ENCODE measurements around the gene NOS1. TPM values are rescaled to one million over a fixed set of nuclear protein-coding genes. Genes with fewer than 3 reads are reported as not detected.

Gene NOS1
- total RNA-seq, 1 experiment from 2014 or later: not detected

DNA sequence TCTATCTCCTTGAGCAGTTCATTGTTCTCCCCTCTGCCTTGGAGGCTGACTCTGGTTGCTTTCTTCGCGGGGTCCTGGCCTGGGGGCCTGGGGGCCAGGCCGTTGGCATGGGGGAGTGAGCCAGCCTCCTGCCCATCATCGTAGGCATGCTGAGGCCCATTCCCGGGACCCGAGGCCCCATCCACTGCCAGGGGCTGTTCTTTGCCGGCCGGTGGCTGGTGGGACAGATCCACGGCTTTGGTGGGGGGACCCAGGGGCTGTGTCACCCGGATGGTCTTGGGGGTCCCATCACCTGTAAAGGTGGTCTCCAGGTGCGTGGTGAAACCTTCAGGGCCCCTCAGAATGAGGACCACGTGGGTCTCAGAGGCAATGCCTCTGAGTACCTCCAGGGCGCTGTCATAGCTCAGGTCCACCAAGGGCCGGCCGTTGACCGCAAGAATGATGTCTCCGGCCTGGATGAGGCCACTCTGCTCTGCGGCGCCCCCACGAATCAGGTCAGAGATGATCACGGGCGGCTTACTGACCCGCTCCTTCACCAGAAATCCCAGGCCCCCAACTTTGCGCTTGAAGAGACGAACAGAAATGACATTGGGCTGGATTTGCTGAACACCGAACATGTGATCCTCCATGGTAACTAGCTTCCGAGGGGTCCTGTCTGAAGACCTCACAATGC lies 30.8 kb downstream of the NOS1 start:
- DNase-seq (ENCODE audit: low spot score): no peak

DNA sequence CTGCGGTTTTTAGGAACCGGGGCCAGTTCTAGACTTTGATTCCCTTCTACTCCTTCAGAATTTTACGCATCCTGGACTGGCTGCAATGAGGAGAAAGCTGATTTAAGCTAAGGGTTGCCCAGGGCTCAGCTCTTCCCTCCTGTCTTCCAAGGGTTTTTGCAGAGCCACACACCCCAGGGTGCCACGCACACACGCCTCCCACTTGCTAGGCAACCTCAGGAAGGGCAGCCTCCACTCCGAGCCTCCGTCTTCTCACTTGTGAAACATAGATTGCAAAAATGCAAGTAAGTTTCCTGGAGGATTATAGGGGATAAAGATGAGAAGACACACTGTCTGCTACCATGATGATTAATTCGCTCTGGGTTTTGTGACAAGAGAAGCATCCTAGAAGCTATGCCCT lies 31.7 kb downstream of the NOS1 start:
- DNase-seq (ENCODE audit: low spot score): no peak

DNA sequence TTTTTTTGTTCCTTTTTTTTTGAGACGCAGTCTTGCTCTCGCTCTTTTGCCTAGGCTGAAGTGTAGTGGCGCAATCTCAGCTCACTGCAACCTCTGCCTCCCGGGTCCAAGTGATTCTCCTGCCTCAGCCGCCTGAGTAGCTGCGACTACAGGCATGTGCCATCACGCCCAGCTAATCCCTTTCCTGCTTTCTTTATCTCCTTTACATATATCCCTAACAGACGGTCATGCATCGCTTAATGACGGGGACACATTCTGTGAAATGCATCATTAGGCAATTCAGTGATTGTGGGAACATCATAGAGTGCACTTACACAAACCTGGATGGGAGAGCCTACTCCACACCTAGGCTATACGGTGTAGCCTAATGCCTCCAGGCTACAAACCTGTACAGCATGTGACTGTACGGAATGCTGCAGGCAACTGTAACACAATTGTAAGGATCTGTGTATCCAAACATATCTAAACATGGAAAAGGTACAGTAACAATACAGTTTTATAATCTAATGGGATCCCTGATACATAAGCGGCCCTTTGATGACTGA lies 32.8 kb downstream of the NOS1 start:
- DNase-seq (ENCODE audit: low spot score): no peak

DNA sequence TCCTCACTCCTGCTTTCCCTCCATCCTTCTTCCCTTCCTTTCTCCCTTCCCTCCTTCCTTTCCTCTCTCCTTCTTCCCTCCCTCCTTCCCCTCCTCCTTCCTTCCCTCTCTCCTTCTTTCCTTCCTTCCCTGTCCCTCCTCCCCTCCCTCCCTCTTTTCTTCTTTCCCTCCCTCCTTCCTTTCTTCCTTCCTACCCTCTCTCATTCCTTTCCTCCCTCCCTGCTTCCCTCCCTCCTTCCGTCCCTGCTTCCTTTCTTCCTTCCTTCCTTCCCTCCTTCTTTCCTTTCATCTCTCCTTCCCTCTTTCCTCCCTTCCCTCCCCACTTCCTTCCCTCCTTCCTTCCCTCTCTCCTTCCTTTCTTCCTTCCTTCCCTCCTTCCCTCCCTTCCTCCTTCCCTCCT lies 39.0 kb downstream of the NOS1 start:
- no peak for DNase-seq (ENCODE audit: low spot score)

DNA sequence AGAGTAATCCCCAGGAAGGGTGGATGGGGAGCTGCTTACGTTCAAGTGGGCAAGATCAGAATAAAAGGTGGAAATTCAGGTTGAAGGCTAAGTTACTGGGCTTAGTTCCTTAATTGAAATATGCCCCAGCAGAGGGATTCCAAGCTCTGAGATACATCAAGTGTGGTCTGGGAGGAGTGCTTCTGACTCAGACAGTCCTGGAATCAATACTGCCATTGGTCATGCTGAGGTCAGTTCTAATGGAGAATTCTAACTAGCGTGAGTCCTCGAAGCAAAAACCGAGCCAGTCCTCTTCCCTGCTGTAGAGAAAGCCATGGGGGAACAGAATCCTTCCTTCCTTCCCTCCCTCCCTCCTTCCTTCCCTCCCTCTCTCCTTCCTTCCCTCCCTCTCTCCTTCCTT lies 39.9 kb downstream of the NOS1 start:
- DNase-seq (ENCODE audit: low spot score): peak; percentile 9

DNA sequence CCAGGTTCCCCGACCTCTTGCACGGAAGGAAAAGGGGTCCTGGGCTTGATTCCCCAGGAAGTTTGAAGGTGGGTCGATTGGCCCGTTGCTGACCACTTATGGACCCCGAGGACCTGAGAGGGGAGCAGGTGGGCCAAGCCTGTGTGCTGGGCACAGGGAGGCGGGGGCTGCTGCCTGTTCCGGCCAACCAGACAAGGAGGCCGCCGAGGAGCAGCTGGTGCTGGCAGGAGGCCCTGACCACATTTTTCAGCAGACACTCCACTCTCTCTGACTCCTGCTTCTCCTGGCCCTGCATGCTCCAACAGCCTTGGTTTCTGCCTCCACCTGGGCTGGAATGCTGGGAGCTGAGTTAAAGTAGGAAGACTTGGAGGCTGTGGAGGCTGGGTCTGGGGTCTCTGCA lies 42.8 kb downstream of the NOS1 start:
- no peak for DNase-seq (ENCODE audit: low spot score)

DNA sequence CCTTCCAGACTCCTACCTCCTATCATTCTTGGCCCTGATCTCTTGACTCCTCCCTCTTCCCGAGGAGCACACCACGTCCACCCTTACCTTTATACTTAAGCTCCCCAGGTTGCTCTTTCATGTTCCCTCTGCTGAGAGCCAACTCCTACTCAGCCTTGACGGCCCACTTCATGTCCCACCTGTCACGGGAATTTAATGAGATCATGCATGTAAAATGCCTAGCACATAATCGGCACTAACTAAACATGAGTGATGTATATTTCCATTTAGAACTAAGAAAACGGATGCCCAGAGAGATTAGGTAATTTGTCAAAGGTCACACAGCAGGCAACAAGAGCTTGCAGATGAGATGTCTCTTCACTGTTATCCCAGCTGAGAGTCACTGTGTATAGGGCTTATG lies 45.1 kb downstream of the NOS1 start:
- DNase-seq (ENCODE audit: low spot score): no peak

DNA sequence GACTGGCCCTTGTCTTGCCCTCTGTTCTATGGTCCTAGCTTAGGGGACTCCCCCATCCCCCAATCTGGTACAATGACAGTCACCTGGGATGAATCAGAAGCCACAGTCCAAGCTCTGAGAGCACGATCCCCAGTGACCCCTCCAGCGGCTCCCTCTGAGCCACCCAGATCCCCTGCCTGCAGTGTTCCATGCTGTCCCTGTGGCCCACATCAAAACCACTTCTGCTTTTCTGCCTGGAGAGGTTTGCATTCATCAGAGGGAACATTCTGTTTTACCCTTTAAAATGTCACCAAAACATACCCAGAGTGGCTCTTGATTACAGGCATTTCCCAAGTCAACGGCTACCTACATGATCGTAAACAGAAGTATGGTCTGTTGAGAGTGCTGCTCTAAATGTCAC lies 47.5 kb downstream of the NOS1 start:
- no peak for DNase-seq (ENCODE audit: low spot score)

DNA sequence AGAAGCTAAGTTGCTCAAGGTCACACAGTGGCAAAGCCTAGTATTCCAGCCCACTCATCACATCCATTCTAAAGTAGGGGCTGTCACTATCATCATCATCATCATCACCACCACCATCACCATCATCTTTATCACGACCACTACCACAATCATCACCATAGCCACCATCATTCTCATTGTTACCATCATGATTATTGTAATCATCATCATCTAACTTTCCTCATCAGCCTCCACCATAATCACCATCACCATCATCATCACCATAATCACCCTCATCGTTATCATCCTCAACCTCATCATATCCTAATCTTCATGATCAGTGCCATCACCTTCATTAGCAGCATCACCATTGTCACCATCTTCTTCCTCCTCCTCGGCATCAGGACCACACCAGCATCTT lies 48.7 kb downstream of the NOS1 start:
- DNase-seq (ENCODE audit: low spot score): no peak

DNA sequence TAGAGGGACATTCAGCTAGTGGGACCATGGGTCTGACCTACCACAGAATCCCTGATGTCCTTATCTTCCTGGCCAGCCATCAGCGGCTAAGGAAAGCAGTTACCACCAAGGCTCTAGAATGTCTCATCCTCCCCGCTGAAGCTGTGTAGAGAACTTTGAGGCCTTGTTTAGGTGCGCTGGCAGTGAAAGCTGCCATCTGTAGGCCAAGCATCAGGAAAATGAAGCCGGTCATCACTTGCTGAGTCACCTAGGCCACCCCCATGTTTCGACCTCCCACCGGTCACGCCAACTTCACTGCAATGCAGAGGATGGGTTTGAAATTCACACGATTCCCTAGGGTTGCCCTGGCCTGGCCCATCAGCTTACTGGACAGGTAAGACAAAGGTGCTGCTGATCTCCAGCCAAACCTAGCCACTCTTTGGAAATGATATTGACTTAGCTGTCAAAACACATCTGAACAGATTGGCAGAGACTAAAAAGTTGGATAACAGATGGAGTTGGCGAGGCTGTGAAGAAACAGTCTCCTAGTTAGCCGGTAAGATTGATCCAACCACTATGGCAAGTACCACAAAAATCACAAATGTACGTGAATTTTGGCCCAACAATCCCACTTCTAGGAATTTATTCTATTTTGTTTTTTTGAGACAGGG lies 52.0 kb downstream of the NOS1 start:
- DNase-seq (ENCODE audit: low spot score): no peak

DNA sequence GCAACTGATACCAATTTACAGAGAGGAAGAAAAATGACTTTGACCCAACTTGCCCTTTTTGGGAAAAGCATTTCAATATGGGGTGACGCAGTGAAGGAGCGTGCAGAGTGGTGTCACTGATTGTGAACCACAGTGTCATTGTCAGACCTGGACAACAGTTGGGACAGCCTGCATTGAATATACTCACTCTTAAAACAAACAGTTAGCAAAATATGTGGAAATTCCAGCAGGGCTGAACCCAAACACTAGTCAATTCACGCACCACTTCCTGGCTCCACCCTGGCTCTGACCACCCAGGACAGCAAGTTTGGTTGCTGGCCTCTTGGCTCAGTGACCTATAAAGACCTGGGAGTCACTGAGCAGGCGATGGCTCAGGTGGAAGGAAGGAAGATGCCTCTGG lies 61.3 kb downstream of the NOS1 start:
- peak; percentile 3 for DNase-seq (ENCODE audit: low spot score)

DNA sequence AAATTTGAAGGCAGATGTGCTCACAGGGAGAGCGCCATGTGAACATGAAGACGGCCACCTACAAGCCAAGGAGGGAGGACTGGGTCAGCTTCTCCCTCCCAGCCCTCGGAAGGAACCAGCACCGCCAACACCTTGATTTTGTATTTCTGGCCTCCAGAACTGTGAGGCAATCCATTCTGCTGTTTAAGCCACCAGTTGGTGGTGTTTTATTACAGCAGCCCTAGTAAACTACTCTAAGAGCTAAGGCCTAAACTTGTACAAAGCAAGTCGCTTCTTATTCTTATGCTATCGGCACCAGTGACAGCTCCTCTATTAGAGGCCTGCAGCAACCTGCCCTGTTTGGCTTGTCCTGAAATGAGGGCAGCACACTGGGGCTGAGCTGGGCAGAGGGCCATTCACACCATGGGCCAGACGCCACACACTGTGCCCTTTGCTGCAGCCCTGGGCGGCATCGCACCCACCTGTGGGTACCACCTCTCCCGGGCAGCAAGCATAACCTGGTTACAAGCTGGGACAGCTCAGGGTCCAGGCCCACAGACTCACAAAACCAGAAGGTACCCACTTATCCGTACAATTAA lies 62.7 kb downstream of the NOS1 start:
- no peak for DNase-seq (ENCODE audit: low spot score)

DNA sequence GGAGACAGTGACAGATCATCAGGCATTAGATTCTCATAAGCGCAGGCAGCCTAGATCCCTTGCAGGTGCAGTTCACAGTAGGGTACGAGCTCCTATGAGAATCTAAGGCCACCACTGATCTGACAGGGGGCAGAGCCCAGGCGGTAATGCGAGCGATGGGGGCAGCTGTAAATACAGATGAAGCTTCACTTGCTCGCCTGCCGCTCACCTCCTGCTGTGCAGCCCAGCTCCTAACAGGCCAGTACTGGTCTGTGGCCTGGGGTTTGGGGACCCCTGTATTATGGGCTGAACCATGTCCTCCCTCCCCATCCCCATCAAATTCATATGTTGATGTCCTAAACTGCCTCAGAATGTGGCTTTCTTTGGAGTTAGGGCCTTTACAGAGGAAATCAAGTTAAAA lies 63.2 kb downstream of the NOS1 start:
- no peak for DNase-seq (ENCODE audit: low spot score)

DNA sequence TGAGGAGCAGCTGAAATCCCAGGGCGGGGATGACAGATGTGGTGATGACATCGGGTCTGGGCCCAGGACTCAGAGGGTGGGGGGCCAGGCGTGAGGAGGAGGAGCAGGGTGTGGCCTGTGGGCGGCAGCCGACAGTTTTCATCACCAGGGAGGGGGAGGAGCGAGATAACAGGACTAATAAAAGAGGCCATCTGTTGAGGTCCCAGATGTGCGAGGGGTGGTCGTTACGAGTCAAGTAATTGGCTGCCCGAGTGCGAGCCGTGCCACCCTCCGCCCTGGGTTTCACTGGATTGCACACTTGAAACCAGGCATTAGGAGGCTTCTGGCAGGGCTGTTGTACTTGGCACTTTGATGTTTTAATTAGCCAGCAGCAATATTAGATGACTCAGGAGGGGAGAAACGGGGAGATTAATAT lies 67.2 kb downstream of the NOS1 start:
- DNase-seq (ENCODE audit: low spot score): no peak

DNA sequence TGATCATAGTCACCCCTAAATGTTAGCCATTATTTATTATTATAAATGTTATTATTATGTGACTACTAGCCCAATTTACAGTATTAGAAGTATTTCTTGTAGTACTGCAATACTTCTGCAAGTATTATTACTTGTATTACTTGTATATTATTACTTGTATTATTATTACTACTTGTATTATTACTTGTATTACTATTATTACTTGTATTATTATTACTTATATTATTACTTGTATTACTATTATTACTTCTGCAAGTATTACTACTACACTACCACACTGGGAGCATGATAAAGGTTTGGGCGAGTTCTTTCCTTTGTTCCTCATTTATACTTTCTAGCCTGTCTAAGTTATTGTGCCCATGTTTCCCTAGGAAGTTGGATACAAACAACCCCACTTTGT lies 67.9 kb downstream of the NOS1 start:
- no peak for DNase-seq (ENCODE audit: low spot score)

DNA sequence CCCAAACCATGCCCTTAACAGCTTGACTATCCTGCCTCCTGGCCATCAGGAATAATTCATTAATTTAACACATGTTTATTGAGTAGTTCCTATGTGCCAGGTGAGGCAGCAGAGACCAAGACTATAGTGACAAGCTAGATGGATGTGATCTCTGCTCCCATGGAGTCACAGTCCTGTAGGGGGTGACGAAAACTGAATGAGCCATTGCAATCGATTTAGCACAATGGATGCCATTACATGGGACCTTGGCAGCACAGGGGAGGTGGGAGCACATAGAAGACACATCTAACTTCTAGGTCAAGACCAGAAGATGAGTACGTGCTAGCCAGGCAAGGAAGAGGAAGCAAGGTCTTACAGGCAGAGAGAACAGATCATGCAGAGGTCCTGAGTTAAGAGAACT lies 68.7 kb downstream of the NOS1 start:
- DNase-seq (ENCODE audit: low spot score): no peak

DNA sequence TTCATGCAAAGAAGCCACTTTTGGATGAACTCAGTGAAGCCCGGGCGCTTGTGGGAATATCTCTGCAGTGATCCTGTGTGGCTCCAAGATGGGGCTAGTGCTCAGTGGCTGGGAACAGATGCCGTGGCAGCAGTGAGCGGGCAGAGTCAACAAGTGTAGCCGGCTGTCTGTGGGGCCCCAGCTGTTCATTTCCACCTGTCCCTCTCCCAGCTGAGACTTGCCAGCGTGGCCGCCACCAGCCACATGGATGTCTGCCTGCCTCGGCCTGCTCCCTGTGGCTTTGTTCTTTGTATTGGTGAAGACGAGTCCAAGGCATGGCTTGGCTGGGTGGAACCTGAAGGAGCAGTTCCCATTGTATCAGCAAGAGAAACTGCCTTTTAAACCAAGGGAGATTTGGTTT lies 77.3 kb downstream of the NOS1 start:
- no peak for DNase-seq (ENCODE audit: low spot score)

DNA sequence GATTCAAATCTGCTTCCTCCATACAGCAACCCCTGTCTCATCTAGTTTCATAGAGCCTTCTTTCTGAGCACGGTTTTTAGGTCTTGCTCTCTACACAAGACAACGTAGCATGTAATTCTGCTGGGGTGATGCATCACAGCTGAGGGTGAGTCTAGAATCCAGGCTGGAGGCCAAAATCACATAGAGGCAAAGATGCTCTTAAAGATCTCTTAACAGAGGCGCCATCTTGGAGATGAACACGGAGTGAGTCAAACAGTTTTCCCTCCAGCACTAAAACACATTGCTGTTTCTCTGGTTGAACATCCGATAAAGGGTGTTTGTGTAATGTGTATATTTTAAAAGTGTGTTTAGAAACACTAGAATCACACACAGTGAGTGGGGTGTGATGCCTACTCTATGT lies 78.9 kb downstream of the NOS1 start:
- peak; percentile 2 for DNase-seq (ENCODE audit: low spot score)

DNA sequence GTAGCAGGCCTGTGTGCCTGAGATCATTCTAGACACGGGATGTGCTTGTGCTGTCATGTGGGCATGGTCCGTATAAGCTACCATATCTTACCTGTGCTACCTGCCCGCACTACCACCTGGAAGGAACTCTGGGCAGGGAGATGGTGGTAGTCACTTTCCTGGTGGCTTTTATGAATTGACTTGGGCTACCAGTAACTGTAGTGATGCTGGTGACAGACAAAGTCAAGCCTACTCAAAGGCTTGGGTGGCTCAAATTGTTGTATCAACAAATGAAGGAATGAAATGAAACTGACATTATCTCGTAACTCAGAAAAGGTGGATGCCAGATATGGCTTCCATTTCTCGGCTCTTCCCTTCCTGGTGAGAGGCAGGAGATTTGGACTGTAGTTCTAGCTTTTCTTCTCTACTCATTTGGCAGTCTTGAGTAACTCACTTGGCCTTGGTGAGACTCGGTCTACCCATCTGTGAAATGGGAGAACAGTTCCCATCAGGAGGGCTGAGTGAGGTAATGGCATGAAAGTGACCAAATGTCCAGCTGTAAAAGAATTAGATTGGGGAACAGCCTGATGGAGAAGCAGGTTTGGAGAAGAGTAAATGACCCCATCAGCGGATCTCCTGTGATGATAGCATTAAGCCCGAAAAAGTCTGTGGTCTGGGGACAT lies 81.3 kb downstream of the NOS1 start:
- DNase-seq (ENCODE audit: low spot score): no peak

DNA sequence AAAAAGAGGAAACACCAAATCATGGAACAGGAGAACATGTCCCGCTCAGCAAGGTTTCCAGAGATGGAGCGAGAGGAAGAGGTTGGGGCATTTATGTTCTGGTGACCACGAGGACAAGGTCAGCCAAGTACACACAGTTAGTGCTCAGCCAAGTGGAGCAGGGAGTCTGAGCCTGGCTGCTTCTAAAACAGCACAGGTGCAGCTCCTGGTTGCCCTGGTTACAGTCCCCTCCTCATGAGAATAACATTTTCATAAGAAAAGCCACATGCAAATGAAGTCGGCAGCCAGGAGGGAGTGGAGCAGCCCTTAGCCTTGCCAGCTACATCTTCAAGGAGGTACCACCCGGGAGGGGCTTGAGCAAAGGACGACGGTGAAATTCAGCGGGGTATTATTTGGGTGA lies 81.8 kb downstream of the NOS1 start:
- no peak for DNase-seq (ENCODE audit: low spot score)

DNA sequence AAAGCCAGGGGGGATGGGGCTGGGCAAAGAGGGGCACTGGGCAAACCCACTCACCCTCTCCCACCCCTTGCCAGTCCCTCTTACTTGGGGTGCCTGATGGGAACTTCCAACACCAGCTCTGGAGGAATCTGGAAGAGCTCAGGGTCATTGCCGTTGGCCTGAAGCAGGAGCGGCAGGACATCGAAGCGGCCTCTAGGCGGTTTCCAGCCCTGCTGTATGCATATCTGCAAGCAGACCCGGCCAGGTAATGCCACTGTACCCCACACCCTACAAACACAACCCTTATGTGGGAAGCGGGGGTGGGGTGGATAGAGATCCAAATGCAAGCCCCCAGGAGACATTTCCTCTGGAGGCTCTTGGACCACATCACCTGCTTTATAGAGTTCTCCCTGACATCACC lies 83.6 kb downstream of the NOS1 start:
- DNase-seq (ENCODE audit: low spot score): no peak

DNA sequence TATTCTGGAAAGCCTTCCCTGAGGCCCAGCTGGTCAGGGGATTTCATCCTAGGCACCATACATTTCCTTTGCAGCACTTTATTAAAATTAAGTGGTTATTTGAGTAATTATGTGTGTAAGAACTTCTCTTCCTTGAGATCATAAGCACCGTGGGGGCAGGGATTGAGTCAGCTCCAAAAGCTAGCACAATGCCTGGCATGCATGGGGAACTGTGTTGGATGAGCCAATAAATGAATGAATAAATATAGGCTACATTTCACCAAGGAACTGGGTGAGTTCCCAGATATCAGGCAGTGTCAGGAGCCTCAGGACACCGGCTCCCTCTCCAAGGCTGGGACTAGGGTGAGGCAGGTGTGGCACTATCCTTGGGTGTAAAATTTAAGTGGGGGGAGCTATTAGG lies 88.3 kb downstream of the NOS1 start:
- DNase-seq (ENCODE audit: low spot score): no peak

DNA sequence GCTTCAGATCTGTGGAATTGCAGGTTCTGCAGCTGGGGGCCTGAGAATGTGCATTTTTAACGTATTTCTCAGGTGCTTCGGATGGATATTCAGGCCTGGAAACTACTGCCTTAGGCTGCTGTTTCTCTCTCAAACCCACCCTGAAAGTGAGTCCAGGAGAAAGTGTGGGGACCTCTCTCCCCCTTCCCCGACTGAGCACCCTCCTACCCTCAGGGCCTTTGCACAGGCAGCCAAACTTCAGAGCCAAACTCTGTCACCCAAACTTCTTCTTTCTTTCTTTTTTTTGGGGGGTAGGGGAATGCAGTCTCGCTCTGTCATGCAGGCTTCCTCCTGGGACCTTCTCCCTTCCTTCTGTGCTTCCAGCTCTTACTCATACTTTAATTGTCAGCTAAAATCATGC lies 88.7 kb downstream of the NOS1 start:
- DNase-seq (ENCODE audit: low spot score): no peak

Data from A172 (cell line).